ENCODE results near the gene COG1. TPM values are rescaled to one million over a fixed set of nuclear protein-coding genes. Genes with fewer than 3 reads are reported as not detected.

Gene COG1
- total and polyA plus RNA-seq, 9 of the 15 experiments (the other 6 are each of a cell fraction or from before 2014, with no cell fraction given): 9.5 to 26.8 (median 12.9) TPM

DNA sequence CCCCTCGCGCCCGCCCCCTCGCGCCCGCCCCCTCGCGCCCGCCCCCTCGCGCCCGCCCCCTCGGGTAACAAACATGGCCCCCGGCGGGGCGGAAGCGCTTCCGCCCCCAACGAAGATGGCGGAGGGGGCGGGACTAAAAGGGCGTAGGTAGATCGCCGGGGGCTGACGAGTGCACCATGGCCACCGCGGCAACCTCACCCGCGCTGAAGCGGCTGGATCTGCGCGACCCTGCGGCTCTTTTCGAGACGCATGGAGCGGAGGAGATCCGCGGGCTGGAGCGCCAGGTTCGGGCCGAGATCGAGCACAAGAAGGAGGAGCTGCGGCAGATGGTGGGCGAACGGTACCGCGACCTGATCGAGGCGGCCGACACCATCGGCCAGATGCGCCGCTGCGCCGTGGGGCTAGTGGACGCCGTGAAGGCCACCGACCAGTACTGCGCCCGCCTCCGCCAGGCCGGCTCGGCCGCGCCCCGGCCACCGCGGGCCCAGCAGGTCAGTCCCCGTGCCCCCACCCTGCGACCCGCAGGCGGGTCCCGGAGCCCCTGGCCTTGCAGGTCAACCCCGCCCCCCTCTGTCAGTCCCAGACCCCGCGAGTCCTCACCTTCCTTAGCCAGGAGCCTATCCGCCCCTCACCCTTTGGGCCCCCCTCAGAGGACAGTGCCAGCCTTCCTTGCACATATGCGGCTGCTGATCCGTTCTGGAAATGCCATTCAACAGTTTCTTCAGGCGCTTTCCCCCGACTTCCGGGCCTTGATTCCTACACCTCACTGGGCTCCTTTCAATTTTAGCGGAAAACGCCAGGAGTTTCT is at the start of gene COG1 (continued):
- no peak for TF ChIP-seq ADNP (tag; IDR thresholded peaks at IDR 0.05)
- TF ChIP-seq NRF1 (conservative IDR thresholded peaks at IDR 0.05 in 1 of 2, IDR thresholded peaks at IDR 0.05 in 1 of 2): no peak
- TF ChIP-seq GABPA (tag; conservative IDR thresholded peaks at IDR 0.05; ENCODE audit: low read depth): peak; percentile 96
- TF ChIP-seq NR2C2 (CRISPR knock-in tag; IDR thresholded peaks at IDR 0.05): peak; percentile 39; the same call in 1 of the 2 replicates
- TF ChIP-seq NR2C2 (tag; IDR thresholded peaks at IDR 0.05): peak; percentile 96
- TF ChIP-seq TEAD4 (IDR thresholded peaks at IDR 0.05; ENCODE audit: low read length): no peak
- TF ChIP-seq TEAD4 (CRISPR knock-in tag; IDR thresholded peaks at IDR 0.05; ENCODE audit: borderline replicate concordance): no peak
- TF ChIP-seq, protein P1, sequence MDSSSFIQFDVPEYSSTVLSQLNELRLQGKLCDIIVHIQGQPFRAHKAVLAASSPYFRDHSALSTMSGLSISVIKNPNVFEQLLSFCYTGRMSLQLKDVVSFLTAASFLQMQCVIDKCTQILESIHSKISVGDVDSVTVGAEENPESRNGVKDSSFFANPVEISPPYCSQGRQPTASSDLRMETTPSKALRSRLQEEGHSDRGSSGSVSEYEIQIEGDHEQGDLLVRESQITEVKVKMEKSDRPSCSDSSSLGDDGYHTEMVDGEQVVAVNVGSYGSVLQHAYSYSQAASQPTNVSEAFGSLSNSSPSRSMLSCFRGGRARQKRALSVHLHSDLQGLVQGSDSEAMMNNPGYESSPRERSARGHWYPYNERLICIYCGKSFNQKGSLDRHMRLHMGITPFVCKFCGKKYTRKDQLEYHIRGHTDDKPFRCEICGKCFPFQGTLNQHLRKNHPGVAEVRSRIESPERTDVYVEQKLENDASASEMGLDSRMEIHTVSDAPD (CRISPR knock-in tag; IDR thresholded peaks at IDR 0.05): no peak
- TF ChIP-seq, protein P2, sequence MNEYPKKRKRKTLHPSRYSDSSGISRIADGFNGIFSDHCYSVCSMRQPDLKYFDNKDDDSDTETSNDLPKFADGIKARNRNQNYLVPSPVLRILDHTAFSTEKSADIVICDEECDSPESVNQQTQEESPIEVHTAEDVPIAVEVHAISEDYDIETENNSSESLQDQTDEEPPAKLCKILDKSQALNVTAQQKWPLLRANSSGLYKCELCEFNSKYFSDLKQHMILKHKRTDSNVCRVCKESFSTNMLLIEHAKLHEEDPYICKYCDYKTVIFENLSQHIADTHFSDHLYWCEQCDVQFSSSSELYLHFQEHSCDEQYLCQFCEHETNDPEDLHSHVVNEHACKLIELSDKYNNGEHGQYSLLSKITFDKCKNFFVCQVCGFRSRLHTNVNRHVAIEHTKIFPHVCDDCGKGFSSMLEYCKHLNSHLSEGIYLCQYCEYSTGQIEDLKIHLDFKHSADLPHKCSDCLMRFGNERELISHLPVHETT (CRISPR knock-in tag; conservative IDR thresholded peaks at IDR 0.05 in 1 of 2, IDR thresholded peaks at IDR 0.05 in 1 of 2): 0 out of 4 replicates have a peak, but pooled peaks of 1 of the 2 experiments have one; percentile 13
- TF ChIP-seq ZNF134 (CRISPR knock-in tag; conservative IDR thresholded peaks at IDR 0.05): no peak
- no peak for TF ChIP-seq ATF1 (CRISPR knock-in tag; IDR thresholded peaks at IDR 0.05)
- TF ChIP-seq ATF1 (tag; IDR thresholded peaks at IDR 0.05): peak; percentile 78
- TF ChIP-seq, protein P3, sequence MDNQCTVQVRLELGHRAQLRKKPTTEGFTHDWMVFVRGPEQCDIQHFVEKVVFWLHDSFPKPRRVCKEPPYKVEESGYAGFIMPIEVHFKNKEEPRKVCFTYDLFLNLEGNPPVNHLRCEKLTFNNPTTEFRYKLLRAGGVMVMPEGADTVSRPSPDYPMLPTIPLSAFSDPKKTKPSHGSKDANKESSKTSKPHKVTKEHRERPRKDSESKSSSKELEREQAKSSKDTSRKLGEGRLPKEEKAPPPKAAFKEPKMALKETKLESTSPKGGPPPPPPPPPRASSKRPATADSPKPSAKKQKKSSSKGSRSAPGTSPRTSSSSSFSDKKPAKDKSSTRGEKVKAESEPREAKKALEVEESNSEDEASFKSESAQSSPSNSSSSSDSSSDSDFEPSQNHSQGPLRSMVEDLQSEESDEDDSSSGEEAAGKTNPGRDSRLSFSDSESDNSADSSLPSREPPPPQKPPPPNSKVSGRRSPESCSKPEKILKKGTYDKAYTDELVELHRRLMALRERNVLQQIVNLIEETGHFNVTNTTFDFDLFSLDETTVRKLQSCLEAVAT (IDR thresholded peaks at IDR 0.05): no peak
- TF ChIP-seq IFI16 (CRISPR knock-in tag; IDR thresholded peaks at IDR 0.05): no peak
- peak; percentile 68 for TF ChIP-seq TAF1 (IDR thresholded peaks at IDR 0.05; ENCODE audit: control insufficient read depth, extremely low read depth, insufficient read depth, low read length, severe bottlenecking)
- no peak for TF ChIP-seq ZNF584 (CRISPR knock-in tag; IDR thresholded peaks at IDR 0.05; ENCODE audit: low read depth)
- peak; percentile 79 for TF ChIP-seq POLR2B (IDR thresholded peaks at IDR 0.05; ENCODE audit: low read depth, partially characterized antibody)
- no peak; the same call in 1 of the 2 replicates for TF ChIP-seq ZNF12 (CRISPR knock-in tag; IDR thresholded peaks at IDR 0.05)
- peak; percentile 59 for TF ChIP-seq NCOR1 (IDR thresholded peaks at IDR 0.05)
- no peak for TF ChIP-seq CBX1 (IDR thresholded peaks at IDR 0.05; ENCODE audit: low read depth)
- TF ChIP-seq NR3C1 (CRISPR knock-in tag; IDR thresholded peaks at IDR 0.05): 0 out of 2 replicates have a peak, but pooled peaks have one; percentile 29
- no peak for TF ChIP-seq NR2F6 (CRISPR knock-in tag; IDR thresholded peaks at IDR 0.05)
- no peak for TF ChIP-seq HSF4 (CRISPR knock-in tag; IDR thresholded peaks at IDR 0.05; ENCODE audit: borderline replicate concordance)
- TF ChIP-seq TAL1 (IDR thresholded peaks at IDR 0.05): no peak
- TF ChIP-seq SMARCA4 (IDR thresholded peaks at IDR 0.05): no peak
- TF ChIP-seq ZNF431 (CRISPR knock-in tag; IDR thresholded peaks at IDR 0.05): 0 out of 2 replicates have a peak, but pooled peaks have one; percentile 16
- TF ChIP-seq ZZZ3 (IDR thresholded peaks at IDR 0.05): no peak

Measured in K562 (cell line).